Measurements from ENCODE around the gene SERTAD3.
A peak's percentile ranks its signal among the peaks of the same experiment; 100 is the strongest.
"Not testable (repeated sequence)": the region's sequence is repeated elsewhere in the genome, so short reads cannot be mapped to it uniquely, and the experiment has no call there.

SERTAD3 gene

GRCh38 chr19:40432760-40433159 lies 11.4 kb downstream of the SERTAD3 start:
- DNase-seq; intact Hi-C loops (cut with DNase I): not testable (repeated sequence)

GRCh38 chr19:40431698-40432097 lies 12.4 kb downstream of the SERTAD3 start:
- intact Hi-C loops (cut with DNase I): no loop called here

GRCh38 chr19:40430242-40430641 lies 13.9 kb downstream of the SERTAD3 start:
- intact Hi-C loops (cut with DNase I); DNase-seq: not testable (repeated sequence)

More at GRCh38 chr19:40431698-40432097, 12.4 kb downstream of the SERTAD3 start:
- no peak for DNase-seq

GRCh38 chr19:40428197-40428596 lies 15.9 kb downstream of the SERTAD3 start:
- DNase-seq: not testable (repeated sequence)
- intact Hi-C loops (cut with DNase I): loop anchor here (5.0 kb wide), 1 partner anchor 121 kb away; no protein-coding TSS in a partner anchor

- intact Hi-C loops (cut with DNase I): loop anchor here (5.0 kb wide), 1 partner anchor 118 kb away; no protein-coding TSS in a partner anchor
- DNase-seq: peak; percentile 100
Observed at GRCh38 chr19:40425450-40426287, 18.5 kb downstream of the SERTAD3 start, which contains the start of gene SERTAD1. TSS of gene SERTAD1 (minus strand) at chr19:40425992. CDS start at chr19:40423546, 2,446 bp downstream.

GRCh38 chr19:40424637-40425449 lies 19.3 kb downstream of the SERTAD3 start:
- intact Hi-C loops (cut with DNase I): loop anchor here (5.0 kb wide), 1 partner anchor 118 kb away; no protein-coding TSS in a partner anchor

GRCh38 chr19:40423938-40424337 lies 20.2 kb downstream of the SERTAD3 start:
- intact Hi-C loops (cut with DNase I): no loop called here
- DNase-seq: no peak

More at GRCh38 chr19:40424637-40425449, 19.3 kb downstream of the SERTAD3 start:
- peak in 14 of 42 donors; percentile 20 to 86 (median 40) for DNase-seq

- intact Hi-C loops (cut with DNase I): no loop called here
- no peak for DNase-seq
Observed at GRCh38 chr19:40422748-40423566, 21.2 kb downstream of the SERTAD3 start.

- intact Hi-C loops (cut with DNase I): no loop called here
- no peak for DNase-seq
Observed at GRCh38 chr19:40421993-40422747, 22.0 kb downstream of the SERTAD3 start.

- peak; percentile 72 to 93 (median 86) for DNase-seq
- intact Hi-C loops (cut with DNase I): no loop called here
Observed at GRCh38 chr19:40420766-40421765, 23.1 kb downstream of the SERTAD3 start.

- intact Hi-C loops (cut with DNase I): no loop called here
- peak in 1 of 42 donors; percentile 21 for DNase-seq
Observed at GRCh38 chr19:40420451-40420765, 23.7 kb downstream of the SERTAD3 start.

GRCh38 chr19:40419780-40420179 lies 24.4 kb downstream of the SERTAD3 start:
- intact Hi-C loops (cut with DNase I): no loop called here

GRCh38 chr19:40419066-40419612 lies 25.0 kb downstream of the SERTAD3 start:
- intact Hi-C loops (cut with DNase I): no loop called here
- no peak for DNase-seq

More at GRCh38 chr19:40419780-40420179, 24.4 kb downstream of the SERTAD3 start:
- no peak for DNase-seq

GRCh38 chr19:40418040-40418439 lies 26.1 kb downstream of the SERTAD3 start:
- DNase-seq: no peak
- intact Hi-C loops (cut with DNase I): no loop called here

GRCh38 chr19:40417643-40417981 lies 26.5 kb downstream of the SERTAD3 start:
- intact Hi-C loops (cut with DNase I): no loop called here
- no peak for DNase-seq

- intact Hi-C loops (cut with DNase I): no loop called here
- DNase-seq: no peak
Observed at GRCh38 chr19:40416918-40417642, 27.1 kb downstream of the SERTAD3 start.

Data from head of caudate nucleus (tissue), 42 donors.